ENCODE data around the gene RTRAF. TPM values are rescaled to one million over a fixed set of nuclear protein-coding genes. Genes with fewer than 3 reads are reported as not detected.

RTRAF gene
- total and polyA plus RNA-seq, 3 donors from 2014 or later: 157 to 439 (median 170) TPM

DNA sequence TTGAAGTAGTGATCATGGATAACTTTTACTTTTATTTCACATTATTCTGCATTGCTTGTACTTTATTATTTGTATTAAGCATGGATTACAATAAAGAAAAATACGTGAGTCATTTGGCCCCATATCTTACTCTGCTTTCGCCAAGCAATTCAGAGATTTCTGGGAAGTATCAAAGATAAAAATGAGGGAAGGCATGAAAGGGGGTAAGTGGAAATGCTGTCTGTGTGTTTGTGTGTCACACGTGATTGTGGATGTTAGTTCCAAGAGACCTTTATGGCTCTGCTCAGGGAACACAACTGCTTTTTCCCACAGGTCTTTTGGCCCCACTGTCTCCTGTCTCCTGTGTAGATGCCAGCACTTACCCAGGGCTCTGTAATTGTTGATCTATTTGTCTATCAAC lies 69.0 kb downstream of the RTRAF start:
- Histone ChIP-seq H3K36me3 (ENCODE audit: low read depth, missing control alignments) (no peaks in the 10 kb centered on the region), H3K4me3 (no peak overlapping the region), H3K4me1 (no peaks in the 10 kb centered on the region), H3K27ac (no peak overlapping the region), H3K9me3 (no peaks in the 10 kb centered on the region), H3K27me3 (no peaks in the 10 kb centered on the region)
- TF ChIP-seq, protein P1, sequence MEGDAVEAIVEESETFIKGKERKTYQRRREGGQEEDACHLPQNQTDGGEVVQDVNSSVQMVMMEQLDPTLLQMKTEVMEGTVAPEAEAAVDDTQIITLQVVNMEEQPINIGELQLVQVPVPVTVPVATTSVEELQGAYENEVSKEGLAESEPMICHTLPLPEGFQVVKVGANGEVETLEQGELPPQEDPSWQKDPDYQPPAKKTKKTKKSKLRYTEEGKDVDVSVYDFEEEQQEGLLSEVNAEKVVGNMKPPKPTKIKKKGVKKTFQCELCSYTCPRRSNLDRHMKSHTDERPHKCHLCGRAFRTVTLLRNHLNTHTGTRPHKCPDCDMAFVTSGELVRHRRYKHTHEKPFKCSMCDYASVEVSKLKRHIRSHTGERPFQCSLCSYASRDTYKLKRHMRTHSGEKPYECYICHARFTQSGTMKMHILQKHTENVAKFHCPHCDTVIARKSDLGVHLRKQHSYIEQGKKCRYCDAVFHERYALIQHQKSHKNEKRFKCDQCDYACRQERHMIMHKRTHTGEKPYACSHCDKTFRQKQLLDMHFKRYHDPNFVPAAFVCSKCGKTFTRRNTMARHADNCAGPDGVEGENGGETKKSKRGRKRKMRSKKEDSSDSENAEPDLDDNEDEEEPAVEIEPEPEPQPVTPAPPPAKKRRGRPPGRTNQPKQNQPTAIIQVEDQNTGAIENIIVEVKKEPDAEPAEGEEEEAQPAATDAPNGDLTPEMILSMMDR (IDR thresholded peaks at IDR 0.05): no peak
- no peak for TF ChIP-seq POLR2A (IDR thresholded peaks at IDR 0.05)
- WGBS, 2 donors: 87 to 90% methylated on average over 3 of the region's 3 CpGs
- intact Hi-C loops (cut with DNase I; ENCODE audit: low total_unique reads): no loop called here
- DNase-seq: no peak

DNA sequence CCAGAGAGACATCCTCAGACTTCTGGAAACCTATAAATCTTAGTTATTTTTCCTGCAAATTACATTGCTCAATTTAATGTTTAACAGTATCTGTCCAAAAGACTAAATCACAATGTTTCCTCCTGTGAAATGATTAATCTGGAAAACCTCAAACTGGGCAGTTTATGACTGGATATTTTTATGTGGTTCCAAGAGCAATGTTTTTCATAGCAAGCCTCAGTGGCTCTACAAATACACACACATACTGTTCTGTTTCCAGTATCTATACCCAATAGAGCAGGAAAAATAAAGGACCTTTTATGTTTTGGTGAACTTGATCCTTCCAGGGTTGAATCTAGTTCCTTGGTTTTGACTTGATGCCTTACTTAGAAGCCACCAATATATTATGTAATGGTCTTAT lies 70.3 kb downstream of the RTRAF start:
- no peaks in the 10 kb centered on the region for H3K36me3 ChIP-seq (ENCODE audit: low read depth, missing control alignments)
- TF ChIP-seq POLR2A (IDR thresholded peaks at IDR 0.05): no peak
- TF ChIP-seq, protein P1 (IDR thresholded peaks at IDR 0.05): no peak
- H3K4me1 ChIP-seq: no peaks in the 10 kb centered on the region
- intact Hi-C loops (cut with DNase I; ENCODE audit: low total_unique reads): no loop called here
- no peak overlapping the region for H3K4me3 ChIP-seq
- H3K9me3 ChIP-seq: no peaks in the 10 kb centered on the region
- H3K27ac ChIP-seq: no peak overlapping the region
- DNase-seq: no peak
- H3K27me3 ChIP-seq: no peaks in the 10 kb centered on the region

DNA sequence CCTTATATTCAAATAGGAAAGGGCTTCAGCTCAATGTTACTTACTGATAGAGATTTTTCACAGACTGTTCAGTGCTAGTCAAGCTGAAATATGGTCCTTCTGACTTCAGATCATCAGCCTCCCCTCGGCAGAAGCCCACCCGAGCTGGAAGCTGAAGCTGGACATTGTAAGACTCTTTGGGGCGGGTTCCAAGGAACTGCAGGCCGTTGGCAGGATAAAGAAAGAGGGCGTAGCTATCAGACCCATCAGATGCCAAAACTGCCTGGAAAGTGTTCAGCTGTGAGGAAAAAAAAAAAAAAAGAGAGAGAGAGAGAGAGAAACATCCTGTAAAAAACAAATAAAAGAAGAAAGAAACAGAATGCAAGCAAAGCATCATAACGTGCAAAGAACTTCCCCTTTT lies 70.7 kb downstream of the RTRAF start:
- TF ChIP-seq, protein P1 (IDR thresholded peaks at IDR 0.05): no peak
- no peak for TF ChIP-seq POLR2A (IDR thresholded peaks at IDR 0.05)
- H3K27me3 ChIP-seq: no peaks in the 10 kb centered on the region
- intact Hi-C loops (cut with DNase I; ENCODE audit: low total_unique reads): no loop called here
- H3K9me3 ChIP-seq: no peaks in the 10 kb centered on the region
- H3K36me3 ChIP-seq (ENCODE audit: low read depth, missing control alignments): no peaks in the 10 kb centered on the region
- DNase-seq: no peak
- no peaks in the 10 kb centered on the region for H3K4me1 ChIP-seq
- H3K27ac ChIP-seq: no peak overlapping the region
- 50 to 62% methylated on average over 6 of the region's 6 CpGs for WGBS, 2 donors
- H3K4me3 ChIP-seq: no peak overlapping the region

Other genes starting within 250 kb of the RTRAF start
- gene GNG2, start 128.9 kb upstream of the RTRAF start, total RNA-seq: 100 to 1,000 TPM; 248 to 312 TPM
- gene GNG2, start 128.9 kb upstream of the RTRAF start, polyA plus RNA-seq (ENCODE audit: insufficient read depth, low read depth, low replicate concordance): 250 TPM
- 1 to 10 TPM; 5.3 to 8.1 TPM for gene NID2, start 79.5 kb downstream of the RTRAF start, total RNA-seq
- gene NID2, start 79.5 kb downstream of the RTRAF start, polyA plus RNA-seq (ENCODE audit: insufficient read depth, low read depth, low replicate concordance): 10.6 TPM

Data from testis (tissue), 3 donors.